Jurkat, Clone E6-1 (cell line): ENCODE results near the gene OR3A2. TPM values are rescaled to one million over a fixed set of nuclear protein-coding genes. Genes with fewer than 3 reads are reported as not detected.
"Not testable (repeated sequence)": the region's sequence is repeated elsewhere in the genome, so short reads cannot be mapped to it uniquely, and the experiment has no call there.

ENCODE experiments used
- DNase-seq: peaks from one replicate; pipeline ENCODE4 v3.0.0-alpha.2; 2011; ENCODE audit warnings: low read depth, low spot score
- H3K4me3 ChIP-seq: 2 replicates; pipeline ENCODE4 v1.5.1; 2011; ENCODE audit warnings: mild to moderate bottlenecking, low read length, control low read depth, moderate library complexity
- polyA plus RNA-seq: library from polyadenylated mRNA; unstranded; fragments of >200 nt; gene quantifications from one replicate; pipeline ENCODE4 v1.2.1, GENCODE V29; 2012; ENCODE audit warnings: missing spikeins; ENCODE audit not compliant: insufficient read length, insufficient read depth

Gene OR3A2
- polyA plus RNA-seq, result 7.2 TPM

- peak within 1 kb of the TSS; percentile 65 for H3K4me3 ChIP-seq
- peak; percentile 50 for DNase-seq
Measured at GRCh38 chr17:3385869-3386816, at the start of gene OR3A2. OR3A2 (minus strand) TSS chr17:3386308.

- DNase-seq, result no peak
- no peak within 1 kb of the TSS for H3K4me3 ChIP-seq
Measured at GRCh38 chr17:3433741-3434140, 47.6 kb upstream of the OR3A2 start, which contains the start of gene OR1E2. OR1E2 (minus strand) TSS chr17:3433841; CDS start chr17:3433841, 0 bp downstream.

GRCh38 chr17:3433215-3433614, 47.1 kb upstream of the OR3A2 start:
- peak; percentile 12 for DNase-seq
- H3K4me3 ChIP-seq, result not testable (repeated sequence)

DNA sequence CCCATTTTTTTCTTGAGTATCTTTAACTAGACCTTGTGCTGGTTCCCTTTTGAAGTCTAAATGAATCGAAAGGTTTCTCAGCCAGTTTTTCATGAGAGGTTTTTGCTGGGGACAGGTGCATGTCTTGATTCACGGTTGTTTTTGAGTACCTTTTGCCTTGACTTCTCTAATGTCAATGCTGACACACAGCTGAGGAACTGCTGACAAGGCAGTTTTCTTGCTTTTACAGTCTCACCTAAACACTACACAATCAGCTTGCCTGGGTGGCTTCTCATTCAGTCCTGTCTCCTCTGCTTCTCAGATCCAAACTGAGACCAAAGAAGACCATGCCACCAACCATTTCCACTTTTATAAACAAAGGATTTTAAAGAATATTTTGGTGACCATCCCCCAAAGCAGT, 32.1 kb upstream of the OR3A2 start:
- DNase-seq, result no peak

GRCh38 chr17:3415610-3416009, 29.5 kb upstream of the OR3A2 start:
- DNase-seq, result no peak
- no peak overlapping the region for H3K4me3 ChIP-seq

More for the DNA sequence above, 32.1 kb upstream of the OR3A2 start:
- no peak overlapping the region for H3K4me3 ChIP-seq

- DNase-seq, H3K4me3 ChIP-seq: not testable (repeated sequence)
Measured at GRCh38 chr17:3412216-3412615, 26.1 kb upstream of the OR3A2 start.

DNA sequence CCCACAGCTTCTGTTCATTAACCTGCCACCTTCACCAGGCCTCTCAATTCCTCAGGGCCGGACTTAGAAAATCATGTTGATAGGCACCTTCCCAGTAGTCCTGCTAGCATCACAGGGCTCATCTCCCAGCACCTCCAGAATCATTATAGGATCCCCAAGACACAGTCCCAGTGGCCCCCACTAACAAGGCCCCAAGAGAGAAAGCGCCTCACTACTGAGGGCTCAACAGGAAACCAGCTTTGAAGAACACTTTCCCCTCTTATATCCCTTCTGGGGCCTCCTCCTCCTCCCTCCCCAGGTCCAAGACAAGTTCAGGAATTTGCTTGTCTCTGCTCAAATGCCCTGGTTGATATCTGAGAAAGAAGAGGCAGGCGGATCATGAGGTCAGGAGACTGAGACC, 25.0 kb upstream of the OR3A2 start, which contains the start of gene OR3A3:
Gene OR3A3, plus strand, starts transcription at position 301 of the 400 bp plus-strand sequence.
- no peak within 1 kb of the TSS for H3K4me3 ChIP-seq
- no peak for DNase-seq

GRCh38 chr17:3403856-3404255, 17.7 kb upstream of the OR3A2 start:
- DNase-seq, H3K4me3 ChIP-seq: not testable (repeated sequence)

DNA sequence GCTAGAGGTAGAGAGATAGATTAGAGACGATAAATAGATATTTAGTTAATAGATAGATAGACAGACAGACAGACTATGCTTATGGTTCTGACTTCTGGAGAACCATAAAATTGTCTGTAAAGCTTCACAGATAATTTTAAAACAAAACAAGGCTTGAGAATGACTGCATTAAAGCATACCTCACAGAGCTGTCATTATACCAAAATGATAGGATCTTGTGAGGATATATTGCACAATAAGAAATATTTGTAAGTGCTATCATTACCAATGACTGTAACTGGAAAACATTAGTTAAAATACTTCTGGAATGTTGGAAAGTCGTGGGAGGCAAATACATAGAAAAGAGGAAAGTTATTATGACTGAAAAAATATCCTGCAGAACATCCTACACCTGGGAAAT, 15.7 kb upstream of the OR3A2 start:
- no peak for DNase-seq
- no peak overlapping the region for H3K4me3 ChIP-seq

GRCh38 chr17:3400055-3400454, 13.9 kb upstream of the OR3A2 start:
- DNase-seq, result peak; percentile 10
- no peak overlapping the region for H3K4me3 ChIP-seq

GRCh38 chr17:3398310-3398709, 12.2 kb upstream of the OR3A2 start, which contains the start of gene OR1E1:
OR1E1 (minus strand) TSS chr17:3398410; CDS start chr17:3398410, 0 bp downstream.
- no peak within 1 kb of the TSS for H3K4me3 ChIP-seq
- no peak for DNase-seq

- not testable (repeated sequence) for H3K4me3 ChIP-seq, DNase-seq
Measured at GRCh38 chr17:3397801-3398200, 11.7 kb upstream of the OR3A2 start.

GRCh38 chr17:3389791-3390190, 3.7 kb upstream of the OR3A2 start:
- no peak for DNase-seq
- H3K4me3 ChIP-seq, result no peak overlapping the region

DNA sequence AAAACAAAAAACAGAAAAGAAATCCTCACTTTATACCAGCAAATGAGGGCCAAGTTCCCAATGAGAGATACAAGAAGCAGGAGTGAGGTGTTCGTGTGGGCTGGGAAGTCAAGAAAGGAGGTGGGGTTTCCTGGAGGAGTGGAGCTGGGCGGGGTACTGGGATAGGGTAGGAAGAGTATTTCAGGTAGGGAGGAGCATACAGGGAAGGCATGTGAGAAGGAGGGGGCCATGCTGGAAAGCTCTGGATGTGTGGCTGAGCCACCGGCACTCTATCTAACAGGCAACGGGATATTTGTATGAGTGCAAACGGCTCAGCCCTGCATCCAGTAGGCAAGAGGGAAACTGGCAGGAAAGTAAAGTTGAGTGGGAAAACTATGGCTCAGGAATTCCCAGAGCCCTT, 4.2 kb downstream of the OR3A2 start:
- DNase-seq, result no peak
- H3K4me3 ChIP-seq, result no peak overlapping the region

DNA sequence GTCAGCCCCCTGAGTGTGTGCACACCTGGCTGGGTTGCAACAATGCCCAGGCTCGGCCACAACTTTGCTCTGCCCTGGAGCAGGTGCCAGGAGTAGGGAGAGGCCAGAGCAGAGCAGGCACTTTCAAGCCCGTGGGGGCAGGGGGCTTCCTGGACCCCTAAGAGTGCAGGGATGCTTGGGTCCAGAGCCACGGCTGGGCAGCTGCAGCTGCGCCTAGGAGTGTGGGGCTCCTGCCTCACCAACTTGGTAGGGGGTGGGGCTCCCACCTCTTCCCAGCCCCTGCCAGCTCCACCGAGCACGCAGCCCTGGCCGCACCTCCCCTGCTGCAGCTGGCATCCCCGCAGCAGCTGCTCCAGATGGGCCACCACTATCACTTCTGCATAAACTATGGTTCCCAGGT, 7.8 kb downstream of the OR3A2 start:
- no peak for DNase-seq

DNA sequence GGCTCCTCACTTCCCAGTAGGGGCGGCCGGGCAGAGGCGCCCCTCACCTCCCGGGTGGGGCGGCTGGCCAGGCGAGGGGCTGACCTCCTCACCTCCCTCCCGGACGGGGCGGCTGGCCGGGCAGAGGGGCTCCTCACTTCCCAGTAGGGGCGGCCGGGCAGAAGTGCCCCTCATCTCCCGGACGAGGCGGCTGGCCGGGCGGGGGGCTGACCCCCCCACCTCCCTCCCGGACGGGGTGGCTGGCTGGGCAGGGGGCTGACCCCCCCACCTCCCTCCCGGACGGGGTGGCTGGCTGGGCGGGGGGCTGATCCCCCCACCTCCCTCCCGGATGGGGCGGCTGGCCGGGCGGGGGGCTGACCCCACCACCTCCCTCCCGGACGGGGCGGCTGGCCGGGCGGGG, 14.9 kb downstream of the OR3A2 start:
- H3K4me3 ChIP-seq, DNase-seq: not testable (repeated sequence)

More for the DNA sequence above, 7.8 kb downstream of the OR3A2 start:
- H3K4me3 ChIP-seq, result no peak overlapping the region

GRCh38 chr17:3342782-3343181, 43.3 kb downstream of the OR3A2 start:
- DNase-seq, H3K4me3 ChIP-seq: not testable (repeated sequence)

DNA sequence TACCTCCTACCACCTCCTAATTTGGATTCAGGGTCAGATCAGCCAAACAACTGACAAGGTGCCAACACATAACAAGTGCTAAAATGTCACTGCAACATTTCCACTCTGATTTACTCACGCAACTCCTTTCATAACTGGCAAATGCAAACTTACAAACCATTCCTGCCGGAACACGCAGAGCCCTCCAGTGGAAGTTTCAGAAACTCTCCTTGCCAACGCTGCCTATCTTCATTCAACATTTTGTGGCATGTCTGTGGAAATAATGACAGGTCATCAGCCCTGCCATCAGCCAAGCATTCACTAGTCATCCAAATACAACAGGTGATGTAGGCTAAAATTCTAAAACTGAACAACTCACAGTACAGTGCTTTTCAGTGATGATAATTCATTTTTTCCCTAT, 50.2 kb downstream of the OR3A2 start:
- no peak for DNase-seq
- no peak overlapping the region for H3K4me3 ChIP-seq

DNA sequence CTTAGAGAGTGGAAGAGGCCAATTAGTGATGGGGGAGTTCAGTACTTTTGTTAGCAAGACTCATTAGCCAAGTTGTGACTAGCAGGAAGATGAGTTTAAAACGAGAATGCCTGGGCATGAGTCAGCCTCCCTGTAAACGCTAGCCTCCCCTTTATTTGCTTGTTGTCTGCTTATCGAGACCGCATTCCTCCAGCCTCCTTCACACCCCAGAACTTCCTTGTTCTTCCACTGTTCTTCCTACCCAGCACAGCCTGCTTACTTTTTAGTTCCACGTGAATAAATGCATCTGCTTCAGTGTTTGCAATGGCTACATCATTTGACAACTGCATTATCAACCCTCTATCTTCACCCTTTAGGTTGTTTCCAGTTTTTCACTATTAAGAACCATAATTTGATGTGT, 67.8 kb downstream of the OR3A2 start:
- no peak overlapping the region for H3K4me3 ChIP-seq
- no peak for DNase-seq

DNA sequence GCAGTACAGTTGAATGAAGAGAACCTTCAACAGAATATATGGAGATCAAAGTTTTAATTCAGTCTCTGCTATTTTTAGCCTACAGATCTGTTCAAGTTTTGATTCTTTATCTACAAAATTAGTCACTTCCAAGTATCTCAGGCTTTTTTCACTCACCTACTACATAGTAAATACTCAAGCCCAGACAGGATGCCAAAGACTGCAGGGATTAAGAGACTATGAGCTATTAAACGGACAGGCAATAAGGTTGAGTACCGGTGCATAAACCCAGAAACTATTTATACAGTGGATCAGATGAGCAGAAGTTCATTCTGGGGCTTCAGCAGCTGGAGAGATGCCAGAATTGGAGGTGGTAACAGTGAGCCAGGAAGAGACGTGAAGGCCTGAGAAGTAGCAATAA, 69.3 kb downstream of the OR3A2 start:
- DNase-seq, result no peak
- H3K4me3 ChIP-seq, result no peak overlapping the region
